Measurements from ENCODE around the gene ATP5F1C.

- no peak for TF ChIP-seq POLR2AphosphoS5 (IDR thresholded peaks at IDR 0.05; ENCODE audit: low read depth)
- no peak for TF ChIP-seq CTCF (conservative IDR thresholded peaks at IDR 0.05; ENCODE audit: low read depth in 2 of 2)
- TF ChIP-seq EZH2phosphoT487 (IDR thresholded peaks at IDR 0.05; ENCODE audit: unreplicated experiment) = no peak
- TF ChIP-seq, protein P1, sequence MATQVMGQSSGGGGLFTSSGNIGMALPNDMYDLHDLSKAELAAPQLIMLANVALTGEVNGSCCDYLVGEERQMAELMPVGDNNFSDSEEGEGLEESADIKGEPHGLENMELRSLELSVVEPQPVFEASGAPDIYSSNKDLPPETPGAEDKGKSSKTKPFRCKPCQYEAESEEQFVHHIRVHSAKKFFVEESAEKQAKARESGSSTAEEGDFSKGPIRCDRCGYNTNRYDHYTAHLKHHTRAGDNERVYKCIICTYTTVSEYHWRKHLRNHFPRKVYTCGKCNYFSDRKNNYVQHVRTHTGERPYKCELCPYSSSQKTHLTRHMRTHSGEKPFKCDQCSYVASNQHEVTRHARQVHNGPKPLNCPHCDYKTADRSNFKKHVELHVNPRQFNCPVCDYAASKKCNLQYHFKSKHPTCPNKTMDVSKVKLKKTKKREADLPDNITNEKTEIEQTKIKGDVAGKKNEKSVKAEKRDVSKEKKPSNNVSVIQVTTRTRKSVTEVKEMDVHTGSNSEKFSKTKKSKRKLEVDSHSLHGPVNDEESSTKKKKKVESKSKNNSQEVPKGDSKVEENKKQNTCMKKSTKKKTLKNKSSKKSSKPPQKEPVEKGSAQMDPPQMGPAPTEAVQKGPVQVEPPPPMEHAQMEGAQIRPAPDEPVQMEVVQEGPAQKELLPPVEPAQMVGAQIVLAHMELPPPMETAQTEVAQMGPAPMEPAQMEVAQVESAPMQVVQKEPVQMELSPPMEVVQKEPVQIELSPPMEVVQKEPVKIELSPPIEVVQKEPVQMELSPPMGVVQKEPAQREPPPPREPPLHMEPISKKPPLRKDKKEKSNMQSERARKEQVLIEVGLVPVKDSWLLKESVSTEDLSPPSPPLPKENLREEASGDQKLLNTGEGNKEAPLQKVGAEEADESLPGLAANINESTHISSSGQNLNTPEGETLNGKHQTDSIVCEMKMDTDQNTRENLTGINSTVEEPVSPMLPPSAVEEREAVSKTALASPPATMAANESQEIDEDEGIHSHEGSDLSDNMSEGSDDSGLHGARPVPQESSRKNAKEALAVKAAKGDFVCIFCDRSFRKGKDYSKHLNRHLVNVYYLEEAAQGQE (IDR thresholded peaks at IDR 0.05; ENCODE audit: unreplicated experiment) = no peak
- TF ChIP-seq EZH2 (IDR thresholded peaks at IDR 0.05; ENCODE audit: low read depth, unreplicated experiment) = no peak
- no peak for TF ChIP-seq NANOG (IDR thresholded peaks at IDR 0.05; ENCODE audit: borderline replicate concordance)
- no peak for TF ChIP-seq CREB1 (CRISPR knock-in tag; IDR thresholded peaks at IDR 0.05; ENCODE audit: low read depth)
These were observed 674 bp upstream of the ATP5F1C start for GRCh38 chr10:7787150-7787856.

All from GM23338 (cell line).